WTC11 (cell line): ENCODE results near the gene HSPA1B.

Experiments used
- CREM ChIP-seq: sonication (generic); formaldehyde crosslinking; IDR thresholded peaks from 2 replicates; pipeline ENCODE4 v1.8.1; 2022; ENCODE audit warnings: mild to moderate bottlenecking, missing genetic modification reagents, moderate library complexity
- ESRRA ChIP-seq: sonication (generic); formaldehyde crosslinking; IDR thresholded peaks from 2 replicates; pipeline ENCODE4 v1.8.1; 2022; ENCODE audit warnings: mild to moderate bottlenecking, missing genetic modification reagents, borderline replicate concordance
- GTF2I ChIP-seq: fragments of 250-450 bp; sonication (Bioruptor Pico); conservative IDR thresholded peaks from 2 replicates; pipeline ENCODE4 v1.4.0; 2021; ENCODE audit warnings: mild to moderate bottlenecking
- IRF2 ChIP-seq: sonication (generic); formaldehyde crosslinking; IDR thresholded peaks from 2 replicates; pipeline ENCODE4 v1.8.0; 2022; ENCODE audit warnings: low read depth, missing genetic modification reagents, borderline replicate concordance
- MXD4 ChIP-seq: fragments of 250-450 bp; sonication (Bioruptor Pico); IDR thresholded peaks from 2 replicates; pipeline ENCODE4 v1.8.0; 2021; ENCODE audit warnings: mild to moderate bottlenecking, moderate library complexity, borderline replicate concordance
- NFATC4 ChIP-seq: fragments of 250-450 bp; sonication (Bioruptor Pico); IDR thresholded peaks from 2 replicates; pipeline ENCODE4 v1.9.0; 2021; ENCODE audit warnings: mild to moderate bottlenecking
- NFYB ChIP-seq: sonication (generic); formaldehyde crosslinking; conservative IDR thresholded peaks from 2 replicates; pipeline ENCODE4 v1.8.0; 2022; ENCODE audit warnings: low read depth, missing genetic modification reagents
- ZNF121 ChIP-seq: sonication (generic); formaldehyde crosslinking; IDR thresholded peaks from 2 replicates; pipeline ENCODE4 v1.8.0; 2023; ENCODE audit warnings: missing genetic modification reagents
- TF ChIP-seq, protein P1 (sequence below): fragments of 200-600 bp; IDR thresholded peaks from 2 replicates; pipeline ENCODE4 v1.8.0; 2022; ENCODE audit warnings: antibody characterized with exemption
- TF ChIP-seq, protein P2 (sequence below): sonication (generic); formaldehyde crosslinking; IDR thresholded peaks from 2 replicates; pipeline ENCODE4 v1.8.1; 2023; ENCODE audit warnings: mild to moderate bottlenecking, missing genetic modification reagents, moderate library complexity
- TF ChIP-seq, protein P3 (sequence below): sonication (generic); formaldehyde crosslinking; IDR thresholded peaks from 2 replicates; pipeline ENCODE4 v1.8.1; 2022; ENCODE audit warnings: mild to moderate bottlenecking, moderate library complexity, missing genetic modification reagents
- TF ChIP-seq, protein P4 (sequence below): sonication (generic); formaldehyde crosslinking; IDR thresholded peaks from 2 replicates; pipeline ENCODE4 v1.8.0; 2023; ENCODE audit warnings: missing genetic modification reagents
- TF ChIP-seq, protein P5 (sequence below): sonication (generic); formaldehyde crosslinking; IDR thresholded peaks from 2 replicates; pipeline ENCODE4 v1.8.1; 2023; ENCODE audit warnings: mild to moderate bottlenecking, moderate library complexity, missing genetic modification reagents

DNA sequence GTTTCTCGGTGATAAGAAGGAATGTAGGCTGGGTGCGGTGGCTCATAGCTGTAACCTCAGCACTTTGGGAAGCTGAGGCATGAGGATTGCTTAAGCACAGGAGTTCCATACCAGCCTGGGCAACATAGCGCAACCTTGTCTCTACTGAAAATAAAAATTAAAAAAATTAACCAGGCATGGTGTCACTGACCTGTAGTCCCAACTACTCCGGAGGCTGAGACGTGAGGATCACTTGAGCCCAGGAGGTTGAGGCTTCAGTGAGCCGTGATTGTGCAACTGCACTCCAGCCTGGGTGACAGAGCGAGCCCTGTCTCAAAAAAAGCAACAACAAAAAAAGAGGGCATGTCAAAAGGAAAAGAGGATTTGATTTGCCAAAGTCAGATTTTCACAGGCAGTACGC lies 31.2 kb downstream of the HSPA1B start:
- TF ChIP-seq NFYB (CRISPR knock-in tag) (no peak), ZNF121 (no peak), ESRRA (CRISPR knock-in tag) (no peak), MXD4 (CRISPR knock-in tag) (no peak), NFATC4 (no peak), IRF2 (CRISPR knock-in tag) (no peak), GTF2I (CRISPR knock-in tag) (no peak), CREM (no peak)
- TF ChIP-seq, protein P1, sequence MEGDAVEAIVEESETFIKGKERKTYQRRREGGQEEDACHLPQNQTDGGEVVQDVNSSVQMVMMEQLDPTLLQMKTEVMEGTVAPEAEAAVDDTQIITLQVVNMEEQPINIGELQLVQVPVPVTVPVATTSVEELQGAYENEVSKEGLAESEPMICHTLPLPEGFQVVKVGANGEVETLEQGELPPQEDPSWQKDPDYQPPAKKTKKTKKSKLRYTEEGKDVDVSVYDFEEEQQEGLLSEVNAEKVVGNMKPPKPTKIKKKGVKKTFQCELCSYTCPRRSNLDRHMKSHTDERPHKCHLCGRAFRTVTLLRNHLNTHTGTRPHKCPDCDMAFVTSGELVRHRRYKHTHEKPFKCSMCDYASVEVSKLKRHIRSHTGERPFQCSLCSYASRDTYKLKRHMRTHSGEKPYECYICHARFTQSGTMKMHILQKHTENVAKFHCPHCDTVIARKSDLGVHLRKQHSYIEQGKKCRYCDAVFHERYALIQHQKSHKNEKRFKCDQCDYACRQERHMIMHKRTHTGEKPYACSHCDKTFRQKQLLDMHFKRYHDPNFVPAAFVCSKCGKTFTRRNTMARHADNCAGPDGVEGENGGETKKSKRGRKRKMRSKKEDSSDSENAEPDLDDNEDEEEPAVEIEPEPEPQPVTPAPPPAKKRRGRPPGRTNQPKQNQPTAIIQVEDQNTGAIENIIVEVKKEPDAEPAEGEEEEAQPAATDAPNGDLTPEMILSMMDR, result no peak
- TF ChIP-seq, protein P2, sequence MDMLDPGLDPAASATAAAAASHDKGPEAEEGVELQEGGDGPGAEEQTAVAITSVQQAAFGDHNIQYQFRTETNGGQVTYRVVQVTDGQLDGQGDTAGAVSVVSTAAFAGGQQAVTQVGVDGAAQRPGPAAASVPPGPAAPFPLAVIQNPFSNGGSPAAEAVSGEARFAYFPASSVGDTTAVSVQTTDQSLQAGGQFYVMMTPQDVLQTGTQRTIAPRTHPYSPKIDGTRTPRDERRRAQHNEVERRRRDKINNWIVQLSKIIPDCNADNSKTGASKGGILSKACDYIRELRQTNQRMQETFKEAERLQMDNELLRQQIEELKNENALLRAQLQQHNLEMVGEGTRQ (CRISPR knock-in tag), result no peak
- TF ChIP-seq, protein P3, sequence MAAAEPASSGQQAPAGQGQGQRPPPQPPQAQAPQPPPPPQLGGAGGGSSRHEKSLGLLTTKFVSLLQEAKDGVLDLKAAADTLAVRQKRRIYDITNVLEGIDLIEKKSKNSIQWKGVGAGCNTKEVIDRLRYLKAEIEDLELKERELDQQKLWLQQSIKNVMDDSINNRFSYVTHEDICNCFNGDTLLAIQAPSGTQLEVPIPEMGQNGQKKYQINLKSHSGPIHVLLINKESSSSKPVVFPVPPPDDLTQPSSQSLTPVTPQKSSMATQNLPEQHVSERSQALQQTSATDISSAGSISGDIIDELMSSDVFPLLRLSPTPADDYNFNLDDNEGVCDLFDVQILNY, result no peak
- TF ChIP-seq, protein P4, sequence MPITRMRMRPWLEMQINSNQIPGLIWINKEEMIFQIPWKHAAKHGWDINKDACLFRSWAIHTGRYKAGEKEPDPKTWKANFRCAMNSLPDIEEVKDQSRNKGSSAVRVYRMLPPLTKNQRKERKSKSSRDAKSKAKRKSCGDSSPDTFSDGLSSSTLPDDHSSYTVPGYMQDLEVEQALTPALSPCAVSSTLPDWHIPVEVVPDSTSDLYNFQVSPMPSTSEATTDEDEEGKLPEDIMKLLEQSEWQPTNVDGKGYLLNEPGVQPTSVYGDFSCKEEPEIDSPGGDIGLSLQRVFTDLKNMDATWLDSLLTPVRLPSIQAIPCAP, result no peak
- TF ChIP-seq, protein P5, sequence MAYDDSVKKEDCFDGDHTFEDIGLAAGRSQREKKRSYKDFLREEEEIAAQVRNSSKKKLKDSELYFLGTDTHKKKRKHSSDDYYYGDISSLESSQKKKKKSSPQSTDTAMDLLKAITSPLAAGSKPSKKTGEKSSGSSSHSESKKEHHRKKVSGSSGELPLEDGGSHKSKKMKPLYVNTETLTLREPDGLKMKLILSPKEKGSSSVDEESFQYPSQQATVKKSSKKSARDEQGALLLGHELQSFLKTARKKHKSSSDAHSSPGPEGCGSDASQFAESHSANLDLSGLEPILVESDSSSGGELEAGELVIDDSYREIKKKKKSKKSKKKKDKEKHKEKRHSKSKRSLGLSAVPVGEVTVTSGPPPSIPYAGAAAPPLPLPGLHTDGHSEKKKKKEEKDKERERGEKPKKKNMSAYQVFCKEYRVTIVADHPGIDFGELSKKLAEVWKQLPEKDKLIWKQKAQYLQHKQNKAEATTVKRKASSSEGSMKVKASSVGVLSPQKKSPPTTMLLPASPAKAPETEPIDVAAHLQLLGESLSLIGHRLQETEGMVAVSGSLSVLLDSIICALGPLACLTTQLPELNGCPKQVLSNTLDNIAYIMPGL, result no peak
